ENCODE results near the gene CTDSPL.

CTDSPL gene

GRCh38 chr3:37930495-37930894 lies 68.8 kb downstream of the CTDSPL start:
- in situ Hi-C loops (cut with MboI; ENCODE audit: low pct_unique_long_range_greater_than_20kb, low sequenced_read_pairs, unreplicated experiment) = no loop called here
- DNase-seq (ENCODE audit: low spot score) = no peak
- no peak for TF ChIP-seq CTCF (IDR thresholded peaks at IDR 0.05; ENCODE audit: extremely low read depth, insufficient read depth, missing control alignments)

- TF ChIP-seq CTCF (IDR thresholded peaks at IDR 0.05; ENCODE audit: extremely low read depth, insufficient read depth, missing control alignments) = no peak
- in situ Hi-C loops (cut with MboI; ENCODE audit: low pct_unique_long_range_greater_than_20kb, low sequenced_read_pairs, unreplicated experiment) = no loop called here
- no peak for DNase-seq (ENCODE audit: low spot score)
Observed at GRCh38 chr3:37932505-37932904, 70.8 kb downstream of the CTDSPL start.

GRCh38 chr3:37934631-37935289 lies 73.1 kb downstream of the CTDSPL start:
- in situ Hi-C loops (cut with MboI; ENCODE audit: low pct_unique_long_range_greater_than_20kb, low sequenced_read_pairs, unreplicated experiment) = no loop called here
- no peak for DNase-seq (ENCODE audit: low spot score)

GRCh38 chr3:37935290-37935668 lies 73.6 kb downstream of the CTDSPL start:
- in situ Hi-C loops (cut with MboI; ENCODE audit: low pct_unique_long_range_greater_than_20kb, low sequenced_read_pairs, unreplicated experiment) = no loop called here
- DNase-seq (ENCODE audit: low spot score) = no peak
- no peak for TF ChIP-seq CTCF (IDR thresholded peaks at IDR 0.05; ENCODE audit: extremely low read depth, insufficient read depth, missing control alignments)

More at GRCh38 chr3:37934631-37935289, 73.1 kb downstream of the CTDSPL start:
- TF ChIP-seq CTCF (IDR thresholded peaks at IDR 0.05; ENCODE audit: extremely low read depth, insufficient read depth, missing control alignments) = no peak

- in situ Hi-C loops (cut with MboI; ENCODE audit: low pct_unique_long_range_greater_than_20kb, low sequenced_read_pairs, unreplicated experiment) = no loop called here
- no peak for TF ChIP-seq CTCF (IDR thresholded peaks at IDR 0.05; ENCODE audit: extremely low read depth, insufficient read depth, missing control alignments)
- no peak for DNase-seq (ENCODE audit: low spot score)
Observed at GRCh38 chr3:37935756-37936666, 74.3 kb downstream of the CTDSPL start.

- TF ChIP-seq CTCF (IDR thresholded peaks at IDR 0.05; ENCODE audit: extremely low read depth, insufficient read depth, missing control alignments) = no peak
- DNase-seq (ENCODE audit: low spot score) = no peak
- in situ Hi-C loops (cut with MboI; ENCODE audit: low pct_unique_long_range_greater_than_20kb, low sequenced_read_pairs, unreplicated experiment) = no loop called here
Observed at GRCh38 chr3:37937156-37937555, 75.5 kb downstream of the CTDSPL start.

Measured in GM13977 (cell line).